GOT3 (cell line): ENCODE results near the gene PCDH9.

Experiments used
- DNase-seq: peaks from one replicate; lab custom pipeline; 2025; ENCODE audit warnings: mixed read lengths; lab: John Stamatoyannopoulos, UW

PCDH9 gene

GRCh38 chr13:66969291-66969690 is 260.8 kb downstream of the PCDH9 start:
- DNase-seq: no peak

- DNase-seq: no peak
Observed at GRCh38 chr13:66967811-66968597, 262.1 kb downstream of the PCDH9 start.

GRCh38 chr13:66965181-66965580 is 265.0 kb downstream of the PCDH9 start:
- no peak for DNase-seq

GRCh38 chr13:66962953-66963352 is 267.2 kb downstream of the PCDH9 start:
- DNase-seq: no peak

GRCh38 chr13:66958611-66959010 is 271.5 kb downstream of the PCDH9 start:
- DNase-seq: no peak

- DNase-seq: no peak
Observed at GRCh38 chr13:66952507-66952906, 277.6 kb downstream of the PCDH9 start.

- DNase-seq: no peak
Observed at GRCh38 chr13:66951426-66951825, 278.7 kb downstream of the PCDH9 start.

GRCh38 chr13:66950666-66951065 is 279.5 kb downstream of the PCDH9 start:
- DNase-seq: no peak

GRCh38 chr13:66948910-66949309 is 281.2 kb downstream of the PCDH9 start:
- no peak for DNase-seq

GRCh38 chr13:66943530-66943929 is 286.6 kb downstream of the PCDH9 start:
- no peak for DNase-seq

- DNase-seq: no peak
Observed at GRCh38 chr13:66940113-66940512, 290.0 kb downstream of the PCDH9 start.

GRCh38 chr13:66937423-66937822 is 292.7 kb downstream of the PCDH9 start:
- no peak for DNase-seq

- DNase-seq: no peak
Observed at GRCh38 chr13:66933994-66934393, 296.1 kb downstream of the PCDH9 start.

- no peak for DNase-seq
Observed at GRCh38 chr13:66933527-66933926, 296.6 kb downstream of the PCDH9 start.

- DNase-seq: no peak
Observed at GRCh38 chr13:66927562-66927961, 302.6 kb downstream of the PCDH9 start.

- no peak for DNase-seq
Observed at GRCh38 chr13:66926851-66927524, 303.1 kb downstream of the PCDH9 start.

GRCh38 chr13:66926200-66926850 is 303.8 kb downstream of the PCDH9 start:
- DNase-seq: no peak

GRCh38 chr13:66922444-66922843 is 307.7 kb downstream of the PCDH9 start:
- no peak for DNase-seq

GRCh38 chr13:66921437-66921836 is 308.7 kb downstream of the PCDH9 start:
- DNase-seq: no peak

- DNase-seq: no peak
Observed at GRCh38 chr13:66915596-66916185, 314.4 kb downstream of the PCDH9 start.

GRCh38 chr13:66914155-66914554 is 316.0 kb downstream of the PCDH9 start:
- DNase-seq: no peak

- DNase-seq: no peak
Observed at GRCh38 chr13:66911411-66911939, 318.7 kb downstream of the PCDH9 start.
